GM12878 (cell line): ENCODE measurements around the gene HIRA. TPM values are rescaled to one million over a fixed set of nuclear protein-coding genes. Genes with fewer than 3 reads are reported as not detected.

Experiments
- ATAC-seq: fragments of 200-7000 bp; cut with Tn5 transposase; 3 replicates; pipeline ENCODE4 v1.9.1; 2020; ENCODE audit warnings: mild to moderate bottlenecking, moderate library complexity
- BruUV-seq: library from RNA; stranded (reverse); fragments of 400-500 nt; replicated peaks from 2 replicates; lab custom pipeline; 2021; lab: Mats Ljungman, UMichigan
- CTCF ChIA-PET: fragments of 300-600 bp; sonication (Branson Sonifier 250); formaldehyde crosslinking; extraction: SDS; loops from one replicate; lab custom pipeline; 2021; ENCODE audit warnings: inconsistent platforms; lab: Yijun Ruan, JAX
- POLR2A ChIA-PET: fragments of 350-600 bp; formaldehyde crosslinking; extraction: SDS; loops from one replicate; lab custom pipeline; 2021; ENCODE audit warnings: inconsistent platforms; lab: Charles Lee
- RAD21 ChIA-PET: fragments of 300-600 bp; sonication (Branson Sonifier 250); formaldehyde crosslinking; loops from one replicate; lab custom pipeline; 2023; ENCODE audit warnings: antibody characterized with exemption; ENCODE audit not compliant: unreplicated experiment; lab: Charles Lee
- SMC1A ChIA-PET: fragments of 300-600 bp; sonication (Branson Sonifier 250); formaldehyde crosslinking; loops from one replicate; lab custom pipeline; 2023; ENCODE audit not compliant: unreplicated experiment, uncharacterized antibody; lab: Charles Lee
- DNase-seq: peaks from one replicate; pipeline ENCODE4 v3.0.0-alpha.2; 2011; ENCODE audit warnings: low read depth, low spot score
- FAIRE-seq: peaks from 3 replicates; lab custom pipeline; 2011; peaks lifted over from hg19 to GRCh38; lab: Jason Lieb, UNC
- H2AFZ ChIP-seq: 2 replicates; pipeline ENCODE4 v1.6.0; 2011; ENCODE audit warnings: low read depth, low read length, control low read depth; ENCODE audit not compliant: control insufficient read depth
- H3K27ac ChIP-seq: 2 replicates; pipeline ENCODE4 v1.5.1; 2011; ENCODE audit warnings: control low read depth; ENCODE audit not compliant: control insufficient read depth, insufficient read depth
- H3K27me3 ChIP-seq, 2 experiments: replicated peaks in 1 of 2; 2 replicates each; pipeline versions ENCODE4 v1.6.0 to v1.6.1; 2011; ENCODE audit warnings: low read length in 1 of 2; ENCODE audit not compliant: control insufficient read depth in 2 of 2, insufficient read depth in 2 of 2
- H3K36me3 ChIP-seq, 2 experiments: 2 replicates each; pipeline ENCODE4 v1.5.1; 2011; ENCODE audit warnings: low read length in 1 of 2; ENCODE audit not compliant: control insufficient read depth in 2 of 2, insufficient read depth in 2 of 2
- H3K4me1 ChIP-seq: 2 replicates; pipeline ENCODE4 v1.6.1; 2011; ENCODE audit warnings: mild to moderate bottlenecking, low read length, moderate library complexity, mixed read lengths; ENCODE audit not compliant: control insufficient read depth, insufficient read depth
- H3K4me2 ChIP-seq: 2 replicates; pipeline ENCODE4 v1.6.0; 2011; ENCODE audit warnings: control low read depth; ENCODE audit not compliant: control insufficient read depth, insufficient read depth
- H3K4me3 ChIP-seq: fragments of 200-600 bp; sonication (generic); 2 replicates; pipeline ENCODE4 v1.5.1; 2016
- H3K79me2 ChIP-seq: 2 replicates; pipeline ENCODE4 v1.6.0; 2011; ENCODE audit warnings: low read length; ENCODE audit not compliant: control insufficient read depth, insufficient read depth
- H3K9ac ChIP-seq: 2 replicates; pipeline ENCODE4 v1.8.0; 2011; ENCODE audit warnings: low read length, control low read depth, mixed read lengths; ENCODE audit not compliant: control insufficient read depth, insufficient read depth
- H3K9me3 ChIP-seq: replicated peaks from 3 replicates; pipeline ENCODE4 v1.5.1; 2011; ENCODE audit warnings: mild to moderate bottlenecking, low read length; ENCODE audit not compliant: control insufficient read depth, insufficient read depth
- H4K20me1 ChIP-seq: 2 replicates; pipeline ENCODE4 v1.6.0; 2011; ENCODE audit not compliant: control insufficient read depth, insufficient read depth
- BACH1 ChIP-seq: fragments of 450-650 bp; IDR thresholded peaks from 2 replicates; pipeline ENCODE4 v1.6.1; 2017; ENCODE audit warnings: mild to moderate bottlenecking, borderline replicate concordance
- CBFB ChIP-seq: IDR thresholded peaks from 2 replicates; pipeline ENCODE4 v1.6.1; 2016; ENCODE audit warnings: antibody characterized with exemption, low read depth
- CEBPB ChIP-seq, 2 experiments: fragments of 150-350 bp in 1 of 2; IDR thresholded peaks; 2 replicates each; pipeline ENCODE4 v1.6.1; 2012 to 2014; ENCODE audit warnings: low read depth in 2 of 2, low read length in 2 of 2, borderline replicate concordance in 1 of 2, inconsistent platforms in 1 of 2
- E2F4 ChIP-seq: IDR thresholded peaks from 2 replicates; pipeline ENCODE4 v1.6.1; 2012; ENCODE audit warnings: low read depth, low read length, improper control_type of control experiment
- EED ChIP-seq: sonication (generic); IDR thresholded peaks from 2 replicates; pipeline ENCODE4 v1.6.1; 2016; ENCODE audit warnings: antibody characterized with exemption, low read depth
- FOS ChIP-seq: IDR thresholded peaks from 3 replicates; pipeline ENCODE4 v1.6.1; 2011; ENCODE audit warnings: borderline replicate concordance; ENCODE audit not compliant: insufficient read length; ENCODE audit errors: extremely low read depth
- HDGF ChIP-seq: fragments of 450-650 bp; IDR thresholded peaks from 2 replicates; pipeline ENCODE4 v1.6.1; 2016; ENCODE audit warnings: antibody characterized with exemption
- JUND ChIP-seq: IDR thresholded peaks from 2 replicates; pipeline ENCODE4 v1.6.1; 2012; ENCODE audit warnings: low read depth, mild to moderate bottlenecking, low read length, improper control_type of control experiment, moderate library complexity
- RELB ChIP-seq: fragments of 450-650 bp; IDR thresholded peaks from 2 replicates; pipeline ENCODE4 v1.6.1; 2017; ENCODE audit warnings: low read depth, mild to moderate bottlenecking, moderate library complexity
- USF1 ChIP-seq: IDR thresholded peaks from 2 replicates; pipeline ENCODE4 v1.6.1; 2011; ENCODE audit warnings: borderline replicate concordance, low read depth, mild to moderate bottlenecking, moderate library complexity, mixed read lengths, low read length; ENCODE audit not compliant: insufficient read depth; ENCODE audit errors: extremely low read length
- YBX1 ChIP-seq: fragments of 450-650 bp; IDR thresholded peaks from 2 replicates; pipeline ENCODE4 v1.6.1; 2016; ENCODE audit warnings: antibody characterized with exemption
- WGBS: methylation state at CpG from one replicate; pipeline ENCODE4 v1.1.6; 2016; ENCODE audit warnings: low lambda C conversion rate; ENCODE audit not compliant: insufficient replicate concordance, insufficient coverage; ENCODE audit errors: missing lambda C conversion rate; 5-methylcytosine and 5-hydroxymethylcytosine counted together
- in situ Hi-C: fragments of 300-500 bp; cut with MboI; formaldehyde crosslinking; loops from 9 replicates; pipeline ENCODE4 v1.14.3; 2018; ENCODE audit warnings: mixed read lengths
- intact Hi-C: fragments of 100-400 bp; cut with micrococcal nuclease; formaldehyde crosslinking; loops from one replicate; pipeline ENCODE4 v1.14.2; 2022; ENCODE audit not compliant: unreplicated experiment
- polyA plus RNA-seq, 11 experiments: library from polyadenylated mRNA; depleted of rRNA in 4 of 11; unstranded in 6 of 11; stranded (reverse) in 5 of 11; fragments of >200 nt; fragmentation: Nextera tagmentation in 4 of 11; fragmentation: Illumina TruSeq in 1 of 11; extraction: Ambion mirVana in 4 of 11; extraction: Trizol in 1 of 11; gene quantifications; 1 replicate in 1 of 11; 2 replicates in 10 of 11; pipeline versions ENCODE4 v1.2.1 to v1.2.3, GENCODE V29; 2011 to 2016; ENCODE audit warnings: inconsistent platforms in 2 of 11, missing spikeins in 2 of 11, low read depth in 1 of 11
- total RNA-seq, 4 experiments: library from RNA; depleted of rRNA in 3 of 4; stranded (reverse); fragments of >200 nt in 3 of 4; fragmentation: Illumina TruSeq in 1 of 4; extraction: Trizol in 1 of 4; gene quantifications; 2 replicates each; pipeline versions ENCODE4 v1.2.1 to v1.2.3, GENCODE V29; 2013 to 2021
- TF ChIP-seq, protein P1 (sequence below): fragments of 450-650 bp; formaldehyde crosslinking; IDR thresholded peaks from 2 replicates; pipeline ENCODE4 v1.5.0; 2022; ENCODE audit warnings: mild to moderate bottlenecking, missing genetic modification characterization

HIRA gene
- total and polyA plus RNA-seq, 10 of the 15 experiments (the other 5 are each of a cell fraction or from before 2014, with no cell fraction given): 0.34 to 32.7 (median 14.5) TPM

DNA sequence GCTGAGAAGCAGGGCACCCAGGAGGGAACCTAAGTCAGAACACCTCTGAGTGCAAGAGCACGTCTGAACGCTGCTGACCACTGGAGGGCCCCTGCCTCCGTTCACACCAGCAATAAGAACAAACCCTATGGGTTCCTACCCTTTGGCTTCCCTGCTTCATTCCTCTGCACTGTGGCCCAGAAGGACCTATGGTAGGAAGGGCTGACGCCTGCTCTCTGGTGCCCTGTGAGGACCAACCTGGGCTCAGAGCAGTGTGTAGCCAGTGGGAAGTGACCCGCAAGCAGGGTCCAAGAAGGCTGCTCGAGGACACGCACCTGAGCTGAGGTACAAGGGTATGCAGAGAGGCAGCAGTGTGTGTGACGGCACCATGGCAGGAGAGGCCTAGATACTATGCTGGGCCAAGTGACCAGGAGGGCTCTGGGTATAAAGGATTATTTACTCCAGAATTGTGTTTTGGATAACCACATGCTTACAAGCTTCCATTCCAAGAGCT lies 71.2 kb downstream of the HIRA start:
- ATAC-seq: no peak
- 97% methylated on average over 8 of the region's 8 CpGs for WGBS
- ChIA-PET RAD21 (interaction anchor here (1.2 to 2.0 kb wide), 2 partner anchors 68 to 181 kb away, joined by 3 to 7 read pairs; partner anchors contain the start of gene SLC25A1), CTCF (interaction anchor here (0.6 to 1.8 kb wide), 2 partner anchors 30 to 61 kb away, joined by 3 to 4 read pairs; no protein-coding TSS in a partner anchor), SMC1A (interaction anchor here (1.5 to 1.6 kb wide), 2 partner anchors 12 to 54 kb away, joined by 5 to 6 read pairs; no protein-coding TSS in a partner anchor), POLR2A (no interaction called here)
- Histone ChIP-seq H3K27me3 (no peaks in the 10 kb centered on the region), H3K27ac (no peak overlapping the region), H3K4me2 (no peak overlapping the region), H3K36me3 (peaks cover 36 to 45% of the 10 kb centered on the region in 2 experiments; a peak in 3 of 4 replicates), H4K20me1 (no peaks in the 10 kb centered on the region; the same call in 1 of the 2 replicates), H3K9ac (no peak overlapping the region), H3K9me3 (no peaks in the 10 kb centered on the region), H2AFZ (no peak overlapping the region), H3K4me3 (no peak overlapping the region), H3K4me1 (peaks cover 17% of the 10 kb centered on the region), H3K79me2 (no peaks in the 10 kb centered on the region)
- no peak for FAIRE-seq
- intact Hi-C loops (no loop called here), in situ Hi-C loops (no loop called here)
- no peak for DNase-seq
- TF ChIP-seq JUND (no peak), FOS (no peak), HDGF (no peak), CBFB (no peak), BACH1 (no peak), YBX1 (no peak), USF1 (no peak), E2F4 (no peak), EED (no peak), RELB (no peak), CEBPB (IDR thresholded peaks at IDR 0.05; ENCODE audit: borderline replicate concordance in 1 of 2, low read depth in 2 of 2, low read length in 2 of 2) (no peak)
- TF ChIP-seq, protein P1, sequence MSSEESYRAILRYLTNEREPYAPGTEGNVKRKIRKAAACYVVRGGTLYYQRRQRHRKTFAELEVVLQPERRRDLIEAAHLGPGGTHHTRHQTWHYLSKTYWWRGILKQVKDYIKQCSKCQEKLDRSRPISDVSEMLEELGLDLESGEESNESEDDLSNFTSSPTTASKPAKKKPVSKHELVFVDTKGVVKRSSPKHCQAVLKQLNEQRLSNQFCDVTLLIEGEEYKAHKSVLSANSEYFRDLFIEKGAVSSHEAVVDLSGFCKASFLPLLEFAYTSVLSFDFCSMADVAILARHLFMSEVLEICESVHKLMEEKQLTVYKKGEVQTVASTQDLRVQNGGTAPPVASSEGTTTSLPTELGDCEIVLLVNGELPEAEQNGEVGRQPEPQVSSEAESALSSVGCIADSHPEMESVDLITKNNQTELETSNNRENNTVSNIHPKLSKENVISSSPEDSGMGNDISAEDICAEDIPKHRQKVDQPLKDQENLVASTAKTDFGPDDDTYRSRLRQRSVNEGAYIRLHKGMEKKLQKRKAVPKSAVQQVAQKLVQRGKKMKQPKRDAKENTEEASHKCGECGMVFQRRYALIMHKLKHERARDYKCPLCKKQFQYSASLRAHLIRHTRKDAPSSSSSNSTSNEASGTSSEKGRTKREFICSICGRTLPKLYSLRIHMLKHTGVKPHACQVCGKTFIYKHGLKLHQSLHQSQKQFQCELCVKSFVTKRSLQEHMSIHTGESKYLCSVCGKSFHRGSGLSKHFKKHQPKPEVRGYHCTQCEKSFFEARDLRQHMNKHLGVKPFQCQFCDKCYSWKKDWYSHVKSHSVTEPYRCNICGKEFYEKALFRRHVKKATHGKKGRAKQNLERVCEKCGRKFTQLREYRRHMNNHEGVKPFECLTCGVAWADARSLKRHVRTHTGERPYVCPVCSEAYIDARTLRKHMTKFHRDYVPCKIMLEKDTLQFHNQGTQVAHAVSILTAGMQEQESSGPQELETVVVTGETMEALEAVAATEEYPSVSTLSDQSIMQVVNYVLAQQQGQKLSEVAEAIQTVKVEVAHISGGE (CRISPR knock-in tag): no peak
- BruUV-seq: no TSS peak
